IPS-11a (cell line): ENCODE measurements around the gene DMD.
"Not testable (repeated sequence)": the region's sequence is repeated elsewhere in the genome, so short reads cannot be mapped to it uniquely, and the experiment has no call there.

Experiments used
- H3K4me3 ChIP-seq: one replicate; pipeline ENCODE4 v1.5.1; 2013; ENCODE audit warnings: low read depth, low read length, control low read depth

The DMD gene

GRCh38 chrX:31378973-31379372, 1832.4 kb downstream of the DMD start:
- H3K4me3 ChIP-seq, result not testable (repeated sequence)

- H3K4me3 ChIP-seq, result not testable (repeated sequence)
Measured at GRCh38 chrX:31377821-31378220, 1833.5 kb downstream of the DMD start.

GRCh38 chrX:31376408-31377022, 1834.8 kb downstream of the DMD start:
- no peak overlapping the region for H3K4me3 ChIP-seq

GRCh38 chrX:31374786-31375185, 1836.6 kb downstream of the DMD start:
- H3K4me3 ChIP-seq, result no peak overlapping the region

- H3K4me3 ChIP-seq, result no peak overlapping the region
Measured at GRCh38 chrX:31371956-31372355, 1839.4 kb downstream of the DMD start.

- no peak overlapping the region for H3K4me3 ChIP-seq
Measured at GRCh38 chrX:31367816-31368215, 1843.5 kb downstream of the DMD start.

- no peak overlapping the region for H3K4me3 ChIP-seq
Measured at GRCh38 chrX:31366041-31366440, 1845.3 kb downstream of the DMD start.

GRCh38 chrX:31356275-31357212, 1854.8 kb downstream of the DMD start:
- no peak overlapping the region for H3K4me3 ChIP-seq

- H3K4me3 ChIP-seq, result no peak overlapping the region
Measured at GRCh38 chrX:31355206-31355955, 1856.0 kb downstream of the DMD start.

- no peak overlapping the region for H3K4me3 ChIP-seq
Measured at GRCh38 chrX:31353095-31353494, 1858.3 kb downstream of the DMD start.

- no peak overlapping the region for H3K4me3 ChIP-seq
Measured at GRCh38 chrX:31350808-31351074, 1860.6 kb downstream of the DMD start.

- no peak overlapping the region for H3K4me3 ChIP-seq
Measured at GRCh38 chrX:31349515-31349914, 1861.8 kb downstream of the DMD start.

- H3K4me3 ChIP-seq, result no peak overlapping the region
Measured at GRCh38 chrX:31340587-31340986, 1870.8 kb downstream of the DMD start.

GRCh38 chrX:31338991-31339350, 1872.4 kb downstream of the DMD start:
- no peak overlapping the region for H3K4me3 ChIP-seq

GRCh38 chrX:31337332-31337731, 1874.0 kb downstream of the DMD start:
- H3K4me3 ChIP-seq, result no peak overlapping the region

GRCh38 chrX:31336419-31336818, 1874.9 kb downstream of the DMD start:
- no peak overlapping the region for H3K4me3 ChIP-seq

GRCh38 chrX:31334997-31335396, 1876.4 kb downstream of the DMD start:
- no peak overlapping the region for H3K4me3 ChIP-seq

- no peak overlapping the region for H3K4me3 ChIP-seq
Measured at GRCh38 chrX:31333165-31333831, 1878.1 kb downstream of the DMD start.

- no peak overlapping the region for H3K4me3 ChIP-seq
Measured at GRCh38 chrX:31331928-31332327, 1879.4 kb downstream of the DMD start.

- no peak overlapping the region for H3K4me3 ChIP-seq
Measured at GRCh38 chrX:31331015-31331414, 1880.3 kb downstream of the DMD start.

GRCh38 chrX:31329298-31329697, 1882.1 kb downstream of the DMD start:
- H3K4me3 ChIP-seq, result no peak overlapping the region
